Measurements from ENCODE around the gene CLK4. TPM values are rescaled to one million over a fixed set of nuclear protein-coding genes. Genes with fewer than 3 reads are reported as not detected.
A peak's percentile ranks its signal among the peaks of the same experiment; 100 is the strongest.
"Not testable (repeated sequence)": the region's sequence is repeated elsewhere in the genome, so short reads cannot be mapped to it uniquely, and the experiment has no call there.

CLK4 gene
- total and polyA plus RNA-seq, 2 donors from 2014 or later, result 15.4 to 37.8 TPM

- FAIRE-seq, result no peak
- no peak overlapping the region for H3K9ac ChIP-seq (ENCODE audit: low read length in 3 of 3)
- H3K9me3 ChIP-seq (ENCODE audit: control insufficient read depth in 2 of 3, insufficient read depth in 1 of 3, low read length in 3 of 3), result no peaks in the 10 kb centered on the region
- peaks cover 0 to 4% (median 4%) of the 10 kb centered on the region in 3 donors for H3K4me1 ChIP-seq (ENCODE audit: control insufficient read depth in 2 of 3, insufficient read depth in 2 of 3, low read depth in 1 of 3, low read length in 3 of 3)
- H3K27ac ChIP-seq (ENCODE audit: low read depth in 2 of 2, low read length in 2 of 2), result no peak overlapping the region
- DNase-seq, result peak in 1 of 5 donors; percentile 65
- intact Hi-C loops (cut with DNase I), result no loop called here
- TF ChIP-seq CTCF (IDR thresholded peaks at IDR 0.05; ENCODE audit: borderline replicate concordance, extremely low read depth, insufficient read depth), result no peak
- H3K36me3 ChIP-seq (ENCODE audit: control insufficient read depth in 2 of 3, insufficient read depth in 3 of 3, low read length in 3 of 3), result no peaks in the 10 kb centered on the region
- peaks cover 4% of the 10 kb centered on the region for H3K27me3 ChIP-seq (ENCODE audit: control insufficient read depth, insufficient read depth, low read length)
- H3K4me3 ChIP-seq (ENCODE audit: low read length in 3 of 3), result no peak overlapping the region
These were observed 38.1 kb downstream of the CLK4 start for GRCh38 chr5:178588769-178589168.

- Histone ChIP-seq H3K9ac (ENCODE audit: low read length in 3 of 3) (no peak overlapping the region), H3K36me3 (ENCODE audit: control insufficient read depth in 2 of 3, insufficient read depth in 3 of 3, low read length in 3 of 3) (no peaks in the 10 kb centered on the region), H3K4me3 (ENCODE audit: low read length in 3 of 3) (no peak overlapping the region), H3K27ac (ENCODE audit: low read depth in 2 of 2, low read length in 2 of 2) (no peak overlapping the region), H3K9me3 (ENCODE audit: control insufficient read depth in 2 of 3, insufficient read depth in 1 of 3, low read length in 3 of 3) (no peaks in the 10 kb centered on the region), H3K27me3 (ENCODE audit: control insufficient read depth, insufficient read depth, low read length) (peaks cover 4% of the 10 kb centered on the region), H3K4me1 (ENCODE audit: control insufficient read depth in 2 of 3, insufficient read depth in 2 of 3, low read depth in 1 of 3, low read length in 3 of 3) (peaks cover 0 to 4% (median 4%) of the 10 kb centered on the region in 3 donors)
- FAIRE-seq, result no peak
- no peak for TF ChIP-seq CTCF (IDR thresholded peaks at IDR 0.05; ENCODE audit: borderline replicate concordance, extremely low read depth, insufficient read depth)
- DNase-seq, result peak in 1 of 5 donors; percentile 23
- intact Hi-C loops (cut with DNase I), result no loop called here
These were observed 38.9 kb downstream of the CLK4 start for GRCh38 chr5:178587763-178588611.

GRCh38 chr5:178586396-178586795 lies 40.5 kb downstream of the CLK4 start:
- H3K9me3 ChIP-seq (ENCODE audit: control insufficient read depth in 2 of 3, insufficient read depth in 1 of 3, low read length in 3 of 3), result no peaks in the 10 kb centered on the region
- H3K27me3 ChIP-seq (ENCODE audit: control insufficient read depth, insufficient read depth, low read length), result peaks cover 4% of the 10 kb centered on the region
- DNase-seq, result peak in 1 of 5 donors; percentile 19
- H3K4me1 ChIP-seq (ENCODE audit: control insufficient read depth in 2 of 3, insufficient read depth in 2 of 3, low read depth in 1 of 3, low read length in 3 of 3), result peaks cover 0 to 4% (median 4%) of the 10 kb centered on the region in 3 donors
- H3K4me3 ChIP-seq (ENCODE audit: low read length in 3 of 3), result no peak overlapping the region
- intact Hi-C loops (cut with DNase I), result no loop called here
- no peak for FAIRE-seq
- no peaks in the 10 kb centered on the region for H3K36me3 ChIP-seq (ENCODE audit: control insufficient read depth in 2 of 3, insufficient read depth in 3 of 3, low read length in 3 of 3)
- no peak for TF ChIP-seq CTCF (IDR thresholded peaks at IDR 0.05; ENCODE audit: borderline replicate concordance, extremely low read depth, insufficient read depth)
- H3K27ac ChIP-seq (ENCODE audit: low read depth in 2 of 2, low read length in 2 of 2), result no peak overlapping the region
- no peak overlapping the region for H3K9ac ChIP-seq (ENCODE audit: low read length in 3 of 3)

GRCh38 chr5:178585421-178585820 lies 41.4 kb downstream of the CLK4 start:
- H3K4me3 ChIP-seq (ENCODE audit: low read length in 3 of 3); intact Hi-C loops (cut with DNase I); H3K27me3 ChIP-seq (ENCODE audit: control insufficient read depth, insufficient read depth, low read length); FAIRE-seq; H3K9ac ChIP-seq (ENCODE audit: low read length in 3 of 3); H3K27ac ChIP-seq (ENCODE audit: low read depth in 2 of 2, low read length in 2 of 2); H3K4me1 ChIP-seq (ENCODE audit: control insufficient read depth in 2 of 3, insufficient read depth in 2 of 3, low read depth in 1 of 3, low read length in 3 of 3); H3K9me3 ChIP-seq (ENCODE audit: control insufficient read depth in 2 of 3, insufficient read depth in 1 of 3, low read length in 3 of 3); H3K36me3 ChIP-seq (ENCODE audit: control insufficient read depth in 2 of 3, insufficient read depth in 3 of 3, low read length in 3 of 3): not testable (repeated sequence)
- DNase-seq, result peak in 4 of 5 donors; percentile 35 to 95 (median 78)

Data from kidney (tissue), 14 donors.